ENCODE measurements around the gene DPP10. TPM values are rescaled to one million over a fixed set of nuclear protein-coding genes. Genes with fewer than 3 reads are reported as not detected.

Gene DPP10
- total and polyA plus RNA-seq, 2 of the 13 experiments (the other 11 are each of a cell fraction or from before 2014, with no cell fraction given) = 0.95 to 1.7 TPM

GRCh38 chr2:115299199-115299598 lies 856.8 kb downstream of the DPP10 start:
- no peak overlapping the region for H3K9ac ChIP-seq (ENCODE audit: insufficient read depth, low read depth, low read length)
- H3K4me3 ChIP-seq (replicated peaks in 1 of 3; ENCODE audit: insufficient read depth in 1 of 3, low read depth in 2 of 3, low read length in 3 of 3) = no peak overlapping the region
- ATAC-seq = no peak
- no peak overlapping the region for H3K4me2 ChIP-seq (ENCODE audit: low read depth, low read length)
- BruUV-seq (replicated peaks) = no TSS peak
- no peak for FAIRE-seq
- no peak overlapping the region for H2AFZ ChIP-seq (ENCODE audit: low read length)
- no peaks in the 10 kb centered on the region for H3K79me2 ChIP-seq (ENCODE audit: insufficient read depth, low read length)
- H3K36me3 ChIP-seq (replicated peaks in 1 of 2; ENCODE audit: control insufficient read depth in 1 of 2, insufficient read depth in 2 of 2, low read length in 2 of 2) = no peaks in the 10 kb centered on the region
- WGBS (ENCODE audit: low lambda C conversion rate) = 10% methylated on average over 2 of the region's 2 CpGs
- no peaks in the 10 kb centered on the region for H4K20me1 ChIP-seq (ENCODE audit: insufficient read depth, low read length)
- TF ChIP-seq ZUFSP (CRISPR knock-in tag; IDR thresholded peaks at IDR 0.05; ENCODE audit: borderline replicate concordance) (no peak), ZNF616 (CRISPR knock-in tag; IDR thresholded peaks at IDR 0.05; ENCODE audit: low read depth) (no peak)
- no peaks in the 10 kb centered on the region for H3K27me3 ChIP-seq (ENCODE audit: control insufficient read depth in 1 of 2, insufficient read depth in 2 of 2, low read length in 2 of 2)
- ChIA-PET CTCF (ENCODE audit: low intra/inter-chr PET ratio, low total read pairs) (no interaction called here), POLR2A (no interaction called here)
- DNase-seq (ENCODE audit: low spot score) = no peak
- H3K9me3 ChIP-seq (ENCODE audit: low read length) = peaks cover 88% of the 10 kb centered on the region
- in situ Hi-C loops (cut with HindIII; ENCODE audit: extremely low pct_ligation_motif_present, low pct_unique_long_range_greater_than_20kb) (no loop called here), intact Hi-C loops (cut with micrococcal nuclease; ENCODE audit: unreplicated experiment) (no loop called here)
- no peak overlapping the region for H3K27ac ChIP-seq (ENCODE audit: extremely low read length, insufficient read depth, low read length)
- no peaks in the 10 kb centered on the region for H3K4me1 ChIP-seq (ENCODE audit: insufficient read depth, low read length)

GRCh38 chr2:115305712-115306111 lies 863.3 kb downstream of the DPP10 start:
- FAIRE-seq = no peak
- TF ChIP-seq NR2F1 (CRISPR knock-in tag; IDR thresholded peaks at IDR 0.05) (no peak), ZBTB37 (CRISPR knock-in tag; IDR thresholded peaks at IDR 0.05) (no peak), BCLAF1 (IDR thresholded peaks at IDR 0.05) (no peak), CREB1 (IDR thresholded peaks at IDR 0.05) (peak; percentile 83), CREB1 (CRISPR knock-in tag; IDR thresholded peaks at IDR 0.05) (no peak), PRDM10 (CRISPR knock-in tag; IDR thresholded peaks at IDR 0.05; ENCODE audit: low read depth) (no peak), ZNF329 (CRISPR knock-in tag; IDR thresholded peaks at IDR 0.05; ENCODE audit: low read depth) (no peak)

More at GRCh38 chr2:115305712-115306111, 863.3 kb downstream of the DPP10 start:
- Histone ChIP-seq H4K20me1 (ENCODE audit: insufficient read depth, low read length) (no peaks in the 10 kb centered on the region), H3K9me3 (ENCODE audit: low read length) (peaks cover 90% of the 10 kb centered on the region), H3K4me2 (ENCODE audit: low read depth, low read length) (no peak overlapping the region), H3K9ac (ENCODE audit: insufficient read depth, low read depth, low read length) (no peak overlapping the region), H3K4me1 (ENCODE audit: insufficient read depth, low read length) (no peaks in the 10 kb centered on the region), H3K27me3 (ENCODE audit: control insufficient read depth in 1 of 2, insufficient read depth in 2 of 2, low read length in 2 of 2) (no peaks in the 10 kb centered on the region), H3K79me2 (ENCODE audit: insufficient read depth, low read length) (no peaks in the 10 kb centered on the region), H2AFZ (ENCODE audit: low read length) (no peak overlapping the region), H3K27ac (ENCODE audit: extremely low read length, insufficient read depth, low read length) (no peak overlapping the region), H3K4me3 (replicated peaks in 1 of 3; ENCODE audit: insufficient read depth in 1 of 3, low read depth in 2 of 3, low read length in 3 of 3) (no peak overlapping the region), H3K36me3 (replicated peaks in 1 of 2; ENCODE audit: control insufficient read depth in 1 of 2, insufficient read depth in 2 of 2, low read length in 2 of 2) (no peaks in the 10 kb centered on the region)
- intact Hi-C loops (cut with micrococcal nuclease; ENCODE audit: unreplicated experiment) = no loop called here
- DNase-seq (ENCODE audit: low spot score) (no peak), ATAC-seq (no peak)
- ChIA-PET CTCF (ENCODE audit: low intra/inter-chr PET ratio, low total read pairs) (no interaction called here), POLR2A (no interaction called here)
- WGBS (ENCODE audit: low lambda C conversion rate) = 8% methylated on average over 1 of the region's 1 CpG
- BruUV-seq (replicated peaks) = no TSS peak
- in situ Hi-C loops (cut with HindIII; ENCODE audit: extremely low pct_ligation_motif_present, low pct_unique_long_range_greater_than_20kb) = no loop called here

Measured in HepG2 (cell line).